Iris pigment epithelial cell (primary cell): ENCODE data around the gene GGTLC1.
"Not testable (repeated sequence)": the region's sequence is repeated elsewhere in the genome, so short reads cannot be mapped to it uniquely, and the experiment has no call there.

Source experiments
- DNase-seq: peaks from one replicate; pipeline ENCODE4 v3.0.0-alpha.2; 2011; ENCODE audit warnings: low read depth

The GGTLC1 gene

GRCh38 chr20:23994001-23994633, 5.5 kb upstream of the GGTLC1 start:
- not testable (repeated sequence) for DNase-seq

DNA sequence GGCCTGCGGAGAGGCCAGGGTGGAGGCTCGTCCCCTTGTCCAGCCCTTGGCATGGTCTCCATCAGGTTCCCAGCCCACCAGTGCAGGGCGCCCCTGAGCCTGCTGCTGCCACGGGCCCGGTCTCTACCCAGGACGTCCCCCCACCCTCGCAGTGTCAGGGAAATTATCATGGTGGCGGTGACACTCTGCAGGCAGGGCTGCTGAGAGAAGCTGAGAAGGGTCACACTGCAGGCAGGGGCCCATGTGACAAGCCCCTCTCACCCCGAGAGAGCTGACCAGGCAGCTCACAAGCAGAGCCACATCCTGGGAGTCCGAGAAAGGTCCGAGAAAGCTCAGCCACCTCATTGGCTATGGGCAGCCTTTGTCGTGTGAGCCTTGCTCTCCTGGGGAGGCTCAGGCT, 4.9 kb upstream of the GGTLC1 start:
- DNase-seq, result not testable (repeated sequence)

- DNase-seq, result not testable (repeated sequence)
Observed at GRCh38 chr20:23990296-23990695, 1.7 kb upstream of the GGTLC1 start.

- not testable (repeated sequence) for DNase-seq
Observed at GRCh38 chr20:23988966-23989365, 387 bp upstream of the GGTLC1 start.

DNA sequence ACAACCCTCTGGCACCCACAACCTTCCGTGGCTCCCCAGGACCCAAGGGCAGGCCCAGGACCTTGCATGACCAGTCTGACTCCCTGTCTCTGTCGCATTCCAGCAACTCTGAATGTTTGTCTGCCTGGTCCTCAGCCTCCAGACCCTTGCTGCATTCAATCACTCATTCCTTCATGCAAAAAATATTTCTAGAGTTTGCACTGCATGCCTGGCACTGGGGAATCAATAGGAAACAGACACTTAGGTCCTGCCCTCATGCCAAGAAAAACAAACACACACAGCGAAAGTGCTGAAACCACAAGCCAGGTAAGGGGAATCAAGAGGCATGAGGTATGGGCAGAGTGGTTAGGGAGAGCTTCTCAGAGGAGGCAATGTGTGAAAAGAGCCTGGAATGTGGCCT, 1.9 kb downstream of the GGTLC1 start:
- not testable (repeated sequence) for DNase-seq

DNA sequence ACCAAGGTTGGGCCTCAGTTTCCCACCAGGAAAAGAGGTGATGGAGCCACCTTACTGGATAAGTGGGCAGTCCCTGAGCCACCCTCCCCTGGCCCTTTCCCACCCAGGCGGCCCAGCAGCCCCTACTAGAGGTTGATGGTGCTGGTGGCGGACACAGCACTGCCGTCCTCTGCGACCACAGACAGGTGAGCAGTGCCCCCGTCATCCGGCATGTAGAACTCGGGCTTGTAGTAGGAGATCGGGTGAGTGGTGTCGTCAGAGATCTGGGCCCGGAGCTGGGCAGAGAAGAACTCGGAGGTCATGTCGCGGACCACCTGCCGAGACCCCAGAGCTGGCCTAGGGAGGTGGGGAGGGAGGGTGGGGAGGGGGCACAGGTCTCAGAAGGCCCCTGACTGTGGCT, 2.3 kb downstream of the GGTLC1 start:
- not testable (repeated sequence) for DNase-seq

DNA sequence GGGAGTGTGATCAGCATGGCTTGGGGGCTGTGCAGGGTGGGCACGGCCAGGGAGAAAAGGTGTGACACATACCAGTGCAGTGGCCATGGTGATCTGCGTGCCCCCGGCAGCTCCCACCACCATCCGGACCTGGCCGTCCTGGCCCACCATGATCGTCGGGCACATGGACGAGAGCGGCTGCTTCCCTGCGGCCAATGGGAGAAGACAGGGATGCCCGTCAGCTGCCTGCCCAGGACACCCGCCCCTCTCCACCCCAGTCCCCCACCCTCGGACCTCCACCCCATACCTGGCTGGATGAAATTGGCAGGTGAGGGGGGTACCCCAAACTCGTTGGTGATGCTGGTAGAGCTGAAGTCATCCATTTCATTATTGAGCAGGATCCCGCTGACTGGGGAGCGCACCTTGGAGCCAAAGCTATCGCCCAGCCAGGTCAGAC, 2.8 kb downstream of the GGTLC1 start:
- DNase-seq, result not testable (repeated sequence)

- DNase-seq, result not testable (repeated sequence)
Observed at GRCh38 chr20:23985066-23985789, 3.4 kb downstream of the GGTLC1 start.

- DNase-seq, result not testable (repeated sequence)
Observed at GRCh38 chr20:23984476-23985023, 4.0 kb downstream of the GGTLC1 start.

- not testable (repeated sequence) for DNase-seq
Observed at GRCh38 chr20:23982112-23983018, 6.2 kb downstream of the GGTLC1 start.

- not testable (repeated sequence) for DNase-seq
Observed at GRCh38 chr20:23981526-23981925, 7.1 kb downstream of the GGTLC1 start.

- DNase-seq, result not testable (repeated sequence)
Observed at GRCh38 chr20:23981014-23981413, 7.6 kb downstream of the GGTLC1 start.

DNA sequence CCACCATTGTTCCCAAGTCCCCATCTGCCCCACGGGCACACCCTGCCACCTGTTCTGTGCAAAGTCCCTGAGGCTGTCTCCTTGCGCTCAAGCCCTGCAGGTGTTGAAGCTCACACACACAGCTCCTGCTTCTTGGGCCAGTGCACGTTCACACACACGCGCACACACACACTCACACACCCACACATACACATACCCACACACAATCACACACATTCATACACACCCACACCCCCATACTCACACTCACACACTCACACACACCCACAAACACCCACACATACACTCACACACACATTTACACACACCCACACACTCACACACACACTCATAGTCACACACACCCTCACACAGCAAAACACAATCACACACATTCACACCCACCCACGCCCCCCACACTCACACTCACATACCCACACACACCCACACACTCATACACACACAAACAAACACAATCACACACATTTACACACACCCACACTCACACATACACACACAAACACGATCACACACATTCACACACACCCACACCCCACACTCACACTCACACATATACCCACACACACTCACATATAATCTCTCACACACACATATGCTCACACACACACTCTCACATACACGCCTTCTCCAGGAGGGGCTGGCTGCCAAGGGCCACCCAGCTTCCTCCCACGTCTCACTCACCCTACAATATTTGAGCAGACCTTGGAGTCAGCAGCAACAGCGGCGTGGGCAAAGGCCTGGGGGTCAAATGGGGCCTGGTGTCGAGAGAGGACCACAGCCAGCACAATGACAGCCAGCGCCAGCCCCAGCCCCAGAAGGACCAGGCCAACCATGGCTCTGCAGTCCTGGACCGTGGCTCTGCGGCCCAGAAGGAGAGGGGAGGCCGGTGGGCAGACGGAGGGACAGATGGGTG, 8.4 kb downstream of the GGTLC1 start:
- DNase-seq, result not testable (repeated sequence)

DNA sequence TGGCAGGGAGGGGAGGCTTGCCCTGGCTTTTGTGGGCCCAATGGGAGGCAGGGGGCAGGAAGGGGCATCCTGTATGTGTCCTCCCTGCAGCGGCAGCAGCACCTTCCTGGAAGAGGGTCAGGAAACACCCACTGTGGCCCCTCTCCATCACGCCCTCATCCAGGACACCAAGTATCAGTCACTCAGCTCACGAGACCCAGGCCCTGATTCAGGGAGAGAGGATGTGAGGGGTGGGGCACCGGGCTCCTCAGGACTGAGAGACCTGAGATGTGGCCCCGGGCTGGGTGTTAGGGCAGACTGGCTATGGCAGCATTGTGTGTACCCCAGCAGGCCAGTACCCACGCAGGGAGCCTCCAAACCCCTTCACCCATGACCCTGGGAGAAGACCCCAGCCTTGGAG, 9.2 kb downstream of the GGTLC1 start:
- not testable (repeated sequence) for DNase-seq

DNA sequence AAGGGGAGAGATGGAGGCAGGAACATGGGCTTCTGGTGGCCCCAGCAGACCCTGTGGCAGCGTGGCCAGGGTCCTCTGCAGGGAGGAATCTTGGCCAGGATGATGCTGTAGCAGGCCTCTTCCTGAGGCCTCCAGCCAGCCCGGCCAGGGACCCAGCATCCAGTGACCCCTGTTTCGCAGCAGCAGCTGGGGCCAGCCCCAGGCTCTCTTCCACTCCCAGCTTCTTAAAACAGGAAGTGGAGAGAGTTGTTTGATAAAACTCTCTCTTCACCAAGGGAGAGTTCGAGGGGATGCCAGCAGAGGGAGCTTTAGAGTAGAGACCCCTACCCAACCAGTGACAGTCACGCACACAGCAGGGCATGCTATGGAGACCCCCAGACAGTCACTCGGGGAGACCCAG, 10.1 kb downstream of the GGTLC1 start:
- DNase-seq, result not testable (repeated sequence)

DNA sequence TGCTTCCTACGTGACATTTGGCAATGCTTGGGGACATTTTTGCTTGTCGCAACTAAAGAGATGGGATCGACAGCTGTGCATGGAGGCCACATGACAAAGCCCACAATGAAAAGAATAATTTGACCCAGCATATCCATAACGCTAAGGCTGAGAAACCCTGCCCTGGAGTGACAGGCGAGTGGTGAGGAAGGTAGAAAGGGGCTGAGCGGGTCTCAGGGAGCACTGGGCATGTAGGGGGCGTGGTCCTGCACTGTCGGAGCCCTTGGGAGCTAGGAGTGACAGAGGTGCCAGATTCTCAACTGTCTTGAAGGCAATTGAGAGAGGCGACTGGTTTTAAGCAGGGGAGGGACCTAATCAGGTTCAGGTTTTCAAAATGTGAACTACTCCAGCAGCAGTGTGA, 13.6 kb downstream of the GGTLC1 start:
- no peak for DNase-seq

DNA sequence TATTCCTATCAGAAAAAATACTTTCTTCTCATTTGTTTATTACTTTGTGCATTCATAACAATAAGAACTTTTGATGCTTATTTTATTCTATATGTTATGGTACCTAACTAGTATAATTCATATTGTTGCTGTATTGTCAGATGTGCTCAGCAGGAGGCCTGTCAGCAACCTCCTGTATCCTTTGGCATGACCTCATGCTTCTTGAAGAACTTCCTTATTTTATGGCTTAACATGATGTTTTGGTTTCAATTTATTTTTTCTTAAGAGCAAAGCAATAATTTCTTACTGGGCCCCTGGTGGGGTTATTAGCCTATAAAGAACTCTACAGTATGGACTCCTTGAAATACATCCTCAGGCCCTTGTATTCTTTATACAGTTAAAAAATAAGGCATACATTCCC, 17.3 kb downstream of the GGTLC1 start:
- no peak for DNase-seq

- no peak for DNase-seq
Observed at GRCh38 chr20:23970049-23970448, 18.5 kb downstream of the GGTLC1 start.

DNA sequence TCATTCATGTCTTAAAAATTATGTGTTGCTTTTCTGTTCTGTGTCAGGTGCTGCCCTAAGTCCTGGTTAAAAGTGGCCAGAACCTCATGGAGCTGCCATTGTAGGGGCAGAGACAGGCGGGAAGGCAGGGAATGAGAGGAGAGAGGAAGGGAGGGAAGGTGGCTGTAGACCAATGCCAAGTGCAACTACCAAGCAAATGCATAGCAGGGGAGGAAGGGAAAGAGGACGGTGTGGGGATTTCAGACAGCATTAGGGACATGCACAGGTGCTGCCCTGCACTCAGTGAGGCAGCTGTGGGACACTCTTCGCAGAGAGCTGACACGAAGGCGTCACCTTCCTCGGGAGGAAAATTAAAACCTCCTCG, 21.0 kb downstream of the GGTLC1 start:
- no peak for DNase-seq

DNA sequence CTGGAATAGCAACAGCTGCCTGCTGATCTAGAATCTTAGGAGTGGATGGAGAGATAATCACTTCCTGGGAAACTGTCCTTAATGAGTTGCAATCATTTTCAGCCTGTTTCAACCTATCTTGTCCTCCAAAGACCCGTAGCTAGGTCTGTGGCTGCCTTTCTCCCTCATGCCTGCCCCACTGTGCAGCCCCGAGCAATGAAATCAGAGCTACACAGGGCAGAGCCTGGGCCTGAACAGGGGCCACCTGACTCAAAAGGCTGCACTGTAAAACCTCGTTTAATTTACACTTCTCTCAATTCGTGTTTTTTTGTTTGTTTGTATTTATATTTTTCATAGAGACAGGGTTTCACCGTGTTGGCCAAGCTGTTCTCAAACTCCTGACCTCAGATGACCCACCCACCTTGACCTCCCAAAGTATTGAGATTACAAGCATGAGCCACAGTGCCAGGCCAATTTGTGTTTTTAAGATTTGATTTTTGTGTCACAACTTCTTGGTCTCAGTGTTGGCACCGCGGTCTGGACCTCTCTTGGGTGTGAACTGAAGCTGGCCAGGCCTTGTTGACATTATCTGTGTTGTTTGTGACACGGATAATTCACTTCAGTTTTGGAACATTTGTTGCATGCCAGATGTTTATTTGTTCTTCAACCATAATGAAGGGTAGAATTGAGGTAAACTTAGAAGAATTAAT, 21.5 kb downstream of the GGTLC1 start:
- DNase-seq, result no peak

DNA sequence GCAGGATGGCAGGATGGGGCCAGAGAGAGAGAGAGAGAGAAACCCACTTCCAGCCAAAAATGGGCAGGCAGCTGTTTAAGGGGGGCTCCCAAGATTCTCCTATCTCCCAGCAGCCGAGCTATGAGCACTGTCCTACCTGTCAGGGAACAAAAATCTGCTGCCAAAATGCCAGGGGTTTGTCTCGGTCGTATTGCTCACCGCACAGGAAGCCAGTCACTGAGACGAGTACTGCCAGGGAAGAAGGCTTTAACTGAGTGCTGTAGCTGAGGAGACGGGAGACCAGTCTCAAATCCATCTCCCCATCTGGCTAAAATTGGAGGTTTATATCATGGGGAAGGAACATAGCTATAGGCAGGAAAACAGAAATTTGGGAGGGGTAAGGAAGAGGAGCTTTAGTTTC, 22.3 kb downstream of the GGTLC1 start:
- no peak for DNase-seq
